AG04450 (cell line): ENCODE data around the gene ROBO1. TPM values are rescaled to one million over a fixed set of nuclear protein-coding genes. Genes with fewer than 3 reads are reported as not detected.

Experiments
- CTCF ChIA-PET: fragments of 300-600, 350-600 bp; formaldehyde crosslinking; extraction: SDS; loops from one replicate; lab custom pipeline; 2022; ENCODE audit warnings: antibody characterized with exemption, inconsistent platforms; lab: Charles Lee
- POLR2A ChIA-PET: fragments of 350-600 bp; formaldehyde crosslinking; extraction: SDS; loops from one replicate; lab custom pipeline; 2021; ENCODE audit warnings: antibody characterized with exemption, inconsistent platforms; lab: Yijun Ruan, JAX
- DNase-seq: peaks from one replicate; pipeline ENCODE4 v3.0.0-alpha.2; 2011; ENCODE audit warnings: low read depth, low spot score
- H3K27ac ChIP-seq: one replicate; pipeline ENCODE4 v1.5.1; 2012; ENCODE audit warnings: low read depth, low read length, control low read depth
- H3K27me3 ChIP-seq: one replicate; pipeline ENCODE4 v1.6.0; 2012; ENCODE audit warnings: low read length; ENCODE audit not compliant: control insufficient read depth, insufficient read depth
- H3K4me3 ChIP-seq: 2 replicates; pipeline ENCODE4 v1.5.1; 2011; ENCODE audit warnings: mild to moderate bottlenecking, low read depth, low read length, control low read depth
- H3K9me3 ChIP-seq: 2 replicates; pipeline ENCODE4 v1.5.1; 2012; ENCODE audit warnings: low read length; ENCODE audit not compliant: control insufficient read depth, insufficient read depth
- polyA plus RNA-seq: library from polyadenylated mRNA; depleted of rRNA; stranded (reverse); fragments of >200 nt; gene quantifications from 2 replicates; pipeline ENCODE4 v1.2.3, GENCODE V29; 2011
- TF ChIP-seq, protein P1 (sequence below): IDR thresholded peaks from 2 replicates; pipeline ENCODE4 v1.5.1; 2011; ENCODE audit warnings: low read depth, low read length, control low read depth, inconsistent platforms

The ROBO1 gene
- polyA plus RNA-seq, 1 experiment = 66.0 TPM

DNA sequence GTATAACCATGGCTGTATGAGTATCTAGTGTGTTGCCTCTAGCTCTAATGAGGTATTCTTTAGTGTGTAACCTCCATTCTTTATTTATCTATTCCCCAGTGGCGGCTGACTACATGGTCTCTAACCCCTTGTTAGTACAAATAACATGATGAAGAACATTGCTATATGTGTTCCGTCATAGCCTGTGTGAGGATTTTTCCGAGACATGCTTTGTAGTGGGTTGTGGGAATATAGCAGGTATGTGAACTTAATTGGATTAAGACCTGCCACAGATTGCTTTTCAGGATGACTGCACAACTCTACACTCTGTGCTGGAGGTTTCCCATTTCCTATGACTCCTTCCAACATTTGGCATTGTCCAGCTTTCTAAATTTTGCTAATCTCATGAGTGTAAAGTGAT, 563.4 kb downstream of the ROBO1 start:
- H3K4me3 ChIP-seq = no peak overlapping the region
- DNase-seq = no peak
- no peak overlapping the region for H3K27ac ChIP-seq
- no peaks in the 10 kb centered on the region for H3K9me3 ChIP-seq
- H3K27me3 ChIP-seq = no peaks in the 10 kb centered on the region
- TF ChIP-seq, protein P1, sequence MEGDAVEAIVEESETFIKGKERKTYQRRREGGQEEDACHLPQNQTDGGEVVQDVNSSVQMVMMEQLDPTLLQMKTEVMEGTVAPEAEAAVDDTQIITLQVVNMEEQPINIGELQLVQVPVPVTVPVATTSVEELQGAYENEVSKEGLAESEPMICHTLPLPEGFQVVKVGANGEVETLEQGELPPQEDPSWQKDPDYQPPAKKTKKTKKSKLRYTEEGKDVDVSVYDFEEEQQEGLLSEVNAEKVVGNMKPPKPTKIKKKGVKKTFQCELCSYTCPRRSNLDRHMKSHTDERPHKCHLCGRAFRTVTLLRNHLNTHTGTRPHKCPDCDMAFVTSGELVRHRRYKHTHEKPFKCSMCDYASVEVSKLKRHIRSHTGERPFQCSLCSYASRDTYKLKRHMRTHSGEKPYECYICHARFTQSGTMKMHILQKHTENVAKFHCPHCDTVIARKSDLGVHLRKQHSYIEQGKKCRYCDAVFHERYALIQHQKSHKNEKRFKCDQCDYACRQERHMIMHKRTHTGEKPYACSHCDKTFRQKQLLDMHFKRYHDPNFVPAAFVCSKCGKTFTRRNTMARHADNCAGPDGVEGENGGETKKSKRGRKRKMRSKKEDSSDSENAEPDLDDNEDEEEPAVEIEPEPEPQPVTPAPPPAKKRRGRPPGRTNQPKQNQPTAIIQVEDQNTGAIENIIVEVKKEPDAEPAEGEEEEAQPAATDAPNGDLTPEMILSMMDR = no peak
- CTCF ChIA-PET = no interaction called here
- POLR2A ChIA-PET = no interaction called here

DNA sequence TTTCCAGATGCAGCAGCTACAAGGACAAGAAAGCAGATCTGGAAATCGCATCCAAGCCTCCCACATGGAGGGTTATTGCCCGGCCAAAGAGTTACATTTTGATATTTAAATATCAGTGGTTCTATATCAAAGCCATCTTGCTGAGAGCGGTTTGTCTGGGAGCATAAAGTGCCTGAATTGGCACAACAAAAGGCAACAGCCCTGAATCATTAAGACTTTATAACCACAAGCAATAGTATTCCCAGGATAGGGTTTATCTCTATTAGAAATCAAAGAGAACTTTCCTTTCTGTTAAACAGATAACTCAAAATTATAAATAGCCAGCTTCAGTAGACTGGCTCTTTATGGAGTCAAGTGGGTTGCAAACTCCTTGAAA, 564.7 kb downstream of the ROBO1 start:
- TF ChIP-seq, protein P1 = no peak
- Histone ChIP-seq H3K4me3 (no peak overlapping the region), H3K9me3 (no peaks in the 10 kb centered on the region), H3K27ac (no peak overlapping the region), H3K27me3 (no peaks in the 10 kb centered on the region)
- ChIA-PET CTCF (no interaction called here), POLR2A (no interaction called here)
- no peak for DNase-seq

DNA sequence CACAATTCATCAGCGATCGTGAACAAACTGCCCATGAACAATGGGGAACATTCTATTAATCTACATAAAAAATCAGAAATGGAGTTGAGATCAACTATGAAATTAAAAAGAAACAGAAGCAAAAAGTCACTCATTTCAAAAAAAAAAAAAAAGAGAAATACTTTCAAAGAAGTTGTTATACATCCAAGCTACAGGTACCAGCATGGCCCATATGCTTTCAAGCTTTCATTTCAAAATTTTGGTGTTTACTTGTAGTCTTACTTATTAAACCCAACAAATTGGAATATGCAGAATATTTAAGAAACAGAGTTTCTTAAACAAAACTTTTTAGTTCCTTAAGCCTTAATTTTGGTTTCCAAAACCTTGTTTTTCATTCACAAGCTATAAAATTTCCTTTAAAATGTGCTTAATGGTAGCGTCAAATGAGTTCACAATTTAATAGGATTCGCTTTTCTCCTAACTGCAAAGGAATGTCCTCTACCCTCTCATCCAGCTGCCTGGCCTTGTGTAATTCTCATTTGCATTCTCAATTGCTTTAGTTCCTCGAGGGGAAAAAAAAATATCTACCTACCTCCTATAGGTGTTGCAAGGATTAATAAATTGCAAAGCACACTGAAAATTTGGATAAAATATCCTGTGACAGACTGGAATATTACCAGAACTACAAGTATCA, 565.2 kb downstream of the ROBO1 start:
- CTCF ChIA-PET = interaction anchor here (0.5 kb wide), 1 partner anchor 100 kb away, joined by 4 read pairs; no protein-coding TSS in a partner anchor
- no peak for DNase-seq
- POLR2A ChIA-PET = no interaction called here
- Histone ChIP-seq H3K9me3 (no peaks in the 10 kb centered on the region), H3K4me3 (no peak overlapping the region), H3K27me3 (no peaks in the 10 kb centered on the region), H3K27ac (no peak overlapping the region)
- TF ChIP-seq, protein P1 = no peak

DNA sequence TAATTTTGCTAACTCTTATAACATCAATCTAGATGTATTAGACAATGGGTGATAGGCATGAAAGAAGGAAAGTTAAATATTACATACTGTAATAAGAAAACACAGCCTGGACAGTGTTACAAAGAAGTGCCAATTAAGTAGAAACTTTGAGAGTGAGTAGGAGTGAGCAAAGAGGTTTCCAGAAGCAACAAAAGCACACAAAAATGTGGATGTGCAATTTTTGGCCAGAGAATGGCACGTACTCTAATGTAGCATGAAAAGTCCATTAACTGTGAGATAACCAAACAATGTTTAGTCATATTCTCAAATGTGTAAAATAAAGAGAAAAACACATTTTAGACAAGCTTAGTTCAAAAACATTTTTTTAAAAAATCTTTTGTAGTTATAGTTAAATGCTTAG, 567.3 kb downstream of the ROBO1 start:
- H3K4me3 ChIP-seq = no peak overlapping the region
- CTCF ChIA-PET = interaction anchor here (2.0 kb wide), 1 partner anchor 114 kb away, joined by 7 read pairs; no protein-coding TSS in a partner anchor
- no peaks in the 10 kb centered on the region for H3K9me3 ChIP-seq
- TF ChIP-seq, protein P1 = no peak
- no peak overlapping the region for H3K27ac ChIP-seq
- POLR2A ChIA-PET = no interaction called here
- DNase-seq = no peak
- H3K27me3 ChIP-seq = no peaks in the 10 kb centered on the region

DNA sequence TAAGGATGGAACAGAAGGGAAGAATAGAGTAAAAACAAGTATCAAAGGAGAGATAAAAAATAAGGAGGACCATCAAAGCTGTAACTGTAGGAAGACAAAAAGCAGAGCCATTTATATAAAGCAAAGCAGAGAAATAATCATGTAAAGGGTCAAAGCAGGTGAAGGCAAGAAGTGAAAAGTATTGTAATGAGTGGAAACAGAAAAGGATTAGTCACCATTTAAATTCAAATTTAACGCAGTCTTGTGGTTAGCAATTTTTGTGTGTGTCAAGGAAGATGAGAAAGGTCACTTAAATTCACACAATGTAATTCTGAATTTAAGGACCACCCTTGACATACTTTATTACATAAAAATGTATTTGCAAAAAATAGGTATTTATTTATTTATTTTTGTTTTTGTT, 567.8 kb downstream of the ROBO1 start:
- Histone ChIP-seq H3K4me3 (no peak overlapping the region), H3K27me3 (no peaks in the 10 kb centered on the region), H3K9me3 (no peaks in the 10 kb centered on the region), H3K27ac (no peak overlapping the region)
- ChIA-PET CTCF (interaction anchor here (2.0 kb wide), 1 partner anchor 114 kb away, joined by 7 read pairs; no protein-coding TSS in a partner anchor), POLR2A (no interaction called here)
- DNase-seq = no peak
- TF ChIP-seq, protein P1 = no peak
